Liver (tissue), 9 donors: ENCODE results near the gene VIPR2. TPM values are rescaled to one million over a fixed set of nuclear protein-coding genes. Genes with fewer than 3 reads are reported as not detected.

Source experiments
- DNase-seq: peaks from one replicate; pipeline ENCODE4 v3.0.0-alpha.2; 2017; ENCODE audit warnings: low spot score
- H3K27ac ChIP-seq, 2 donors: one replicate each; pipeline ENCODE4 v1.7.0; 2013; ENCODE audit warnings: inconsistent platforms in 2 of 2, low read length in 2 of 2, control low read depth in 1 of 2, low read depth in 1 of 2, mild to moderate bottlenecking in 1 of 2
- H3K27me3 ChIP-seq, 4 donors: one replicate each; pipeline versions ENCODE4 v1.6.1 to v1.7.0; 2013; ENCODE audit warnings: low read length in 3 of 4, inconsistent platforms in 1 of 4, mild to moderate bottlenecking in 1 of 4, moderate library complexity in 1 of 4; ENCODE audit not compliant: control insufficient read depth in 4 of 4, insufficient read depth in 4 of 4
- H3K36me3 ChIP-seq, 4 donors: one replicate each; pipeline versions ENCODE4 v1.6.1 to v1.7.0; 2013; ENCODE audit warnings: low read length in 3 of 4, mild to moderate bottlenecking in 3 of 4, low read depth in 1 of 4, moderate library complexity in 1 of 4; ENCODE audit not compliant: control insufficient read depth in 4 of 4, insufficient read depth in 3 of 4
- H3K4me1 ChIP-seq, 4 donors: one replicate each; pipeline versions ENCODE4 v1.6.1 to v1.7.0; 2013; ENCODE audit warnings: low read length in 3 of 4, mild to moderate bottlenecking in 3 of 4, moderate library complexity in 1 of 4; ENCODE audit not compliant: control insufficient read depth in 4 of 4, insufficient read depth in 4 of 4
- H3K4me3 ChIP-seq, 3 donors: one replicate each; pipeline versions ENCODE4 v1.6.1 to v1.7.0; 2013; ENCODE audit warnings: low read length in 3 of 3, control low read depth in 1 of 3, low read depth in 1 of 3, mild to moderate bottlenecking in 1 of 3
- H3K9ac ChIP-seq, 2 donors: one replicate each; pipeline ENCODE4 v1.7.0; 2013; ENCODE audit warnings: low read length in 2 of 2, mild to moderate bottlenecking in 2 of 2, moderate library complexity in 2 of 2, control low read depth in 1 of 2, low read depth in 1 of 2
- H3K9me3 ChIP-seq, 4 donors: one replicate each; pipeline versions ENCODE4 v1.6.1 to v1.7.0; 2013; ENCODE audit warnings: low read length in 3 of 4; ENCODE audit not compliant: control insufficient read depth in 4 of 4
- FOXA1 ChIP-seq: IDR thresholded peaks from 2 replicates; pipeline ENCODE4 v1.6.1; 2016; ENCODE audit warnings: antibody characterized with exemption
- FOXA2 ChIP-seq: IDR thresholded peaks from 2 replicates; pipeline ENCODE4 v1.6.1; 2016; ENCODE audit warnings: antibody characterized with exemption
- GABPA ChIP-seq, 2 donors: IDR thresholded peaks in 1 of 2; conservative IDR thresholded peaks in 1 of 2; 2 replicates each; pipeline ENCODE4 v1.6.1; 2016; ENCODE audit warnings: antibody characterized with exemption in 2 of 2, mild to moderate bottlenecking in 1 of 2, moderate library complexity in 1 of 2
- HNF4A ChIP-seq, 2 donors: conservative IDR thresholded peaks; 2 replicates each; pipeline ENCODE4 v1.6.1; 2016; ENCODE audit warnings: antibody characterized with exemption in 2 of 2, mild to moderate bottlenecking in 2 of 2
- HNF4G ChIP-seq: IDR thresholded peaks from 2 replicates; pipeline ENCODE4 v1.6.1; 2016; ENCODE audit warnings: antibody characterized with exemption
- JUND ChIP-seq, 2 donors: IDR thresholded peaks; 2 replicates each; pipeline ENCODE4 v1.6.1; 2016; ENCODE audit warnings: antibody characterized with exemption in 2 of 2
- NR2F2 ChIP-seq: IDR thresholded peaks from 2 replicates; pipeline ENCODE4 v1.6.1; 2016; ENCODE audit warnings: antibody characterized with exemption
- RAD21 ChIP-seq, 2 donors: IDR thresholded peaks; 2 replicates each; pipeline ENCODE4 v1.6.1; 2016; ENCODE audit warnings: antibody characterized with exemption in 2 of 2, mild to moderate bottlenecking in 2 of 2
- RXRA ChIP-seq, 2 donors: IDR thresholded peaks; 2 replicates each; pipeline ENCODE4 v1.6.1; 2017 to 2018; ENCODE audit warnings: antibody characterized with exemption in 2 of 2, mild to moderate bottlenecking in 1 of 2
- SP1 ChIP-seq: IDR thresholded peaks from 2 replicates; pipeline ENCODE4 v1.6.1; 2018; ENCODE audit warnings: antibody characterized with exemption, mild to moderate bottlenecking
- YY1 ChIP-seq: IDR thresholded peaks from 2 replicates; pipeline ENCODE4 v1.6.1; 2016; ENCODE audit warnings: antibody characterized with exemption, mild to moderate bottlenecking
- WGBS: extraction: QIAGEN DNeasy Blood & Tissue Kit; methylation state at CpG from one replicate; pipeline ENCODE4 v1.1.7; 2013; 5-methylcytosine and 5-hydroxymethylcytosine counted together
- polyA plus RNA-seq, 2 donors: library from polyadenylated mRNA; stranded (reverse) in 1 of 2; unstranded in 1 of 2; fragments of 200-250 nt in 1 of 2; fragments of >200 nt in 1 of 2; fragmentation: Nextera tagmentation in 1 of 2; extraction: Ambion mirVana in 1 of 2; gene quantifications; one replicate each; pipeline versions ENCODE4 v1.2.1 to v1.2.3, GENCODE V29; 2013 to 2015
- total RNA-seq, 2 donors: library from RNA; depleted of rRNA; stranded (reverse); fragments of >200 nt; gene quantifications; one replicate each; pipeline ENCODE4 v1.2.3, GENCODE V29; 2014
- TF ChIP-seq, protein P1 (sequence below): IDR thresholded peaks from 2 replicates; pipeline ENCODE4 v1.6.1; 2016; ENCODE audit warnings: antibody characterized with exemption, mild to moderate bottlenecking
- TF ChIP-seq, protein P2 (sequence below): IDR thresholded peaks from 2 replicates; pipeline ENCODE4 v1.6.1; 2016; ENCODE audit warnings: antibody characterized with exemption
- TF ChIP-seq, protein P3 (sequence below): IDR thresholded peaks from 2 replicates; pipeline ENCODE4 v1.6.1; 2016; ENCODE audit warnings: antibody characterized with exemption
- donor health status: healthy.
- donor health status: healthy.
- donor health status: healthy.
- donor health status: healthy.
- donor health status: healthy.

The VIPR2 gene
- total and polyA plus RNA-seq, 4 donors: 0.05 to 0.17 (median 0.10) TPM; not detected in 1

DNA sequence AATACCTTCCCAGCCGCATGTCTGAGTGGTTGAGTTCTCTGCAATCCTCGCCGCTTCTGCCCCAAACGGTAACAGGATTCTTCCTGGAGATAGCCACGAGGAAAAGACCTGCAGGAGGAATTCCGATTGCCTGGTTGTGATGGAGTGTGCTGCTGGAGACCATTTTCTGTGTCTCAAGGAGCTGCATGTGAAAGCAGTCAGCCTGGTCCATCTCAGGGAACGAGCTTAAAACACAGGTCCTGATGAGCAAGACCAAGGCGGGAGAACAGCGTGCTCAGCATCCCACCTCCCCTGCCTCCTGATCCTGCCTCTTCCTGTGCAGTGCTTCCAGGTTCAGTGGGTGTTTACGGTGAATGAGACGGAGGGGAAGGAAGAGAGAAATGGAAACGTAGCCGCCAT lies 26.5 kb downstream of the VIPR2 start (continued):
- TF ChIP-seq, protein P1, sequence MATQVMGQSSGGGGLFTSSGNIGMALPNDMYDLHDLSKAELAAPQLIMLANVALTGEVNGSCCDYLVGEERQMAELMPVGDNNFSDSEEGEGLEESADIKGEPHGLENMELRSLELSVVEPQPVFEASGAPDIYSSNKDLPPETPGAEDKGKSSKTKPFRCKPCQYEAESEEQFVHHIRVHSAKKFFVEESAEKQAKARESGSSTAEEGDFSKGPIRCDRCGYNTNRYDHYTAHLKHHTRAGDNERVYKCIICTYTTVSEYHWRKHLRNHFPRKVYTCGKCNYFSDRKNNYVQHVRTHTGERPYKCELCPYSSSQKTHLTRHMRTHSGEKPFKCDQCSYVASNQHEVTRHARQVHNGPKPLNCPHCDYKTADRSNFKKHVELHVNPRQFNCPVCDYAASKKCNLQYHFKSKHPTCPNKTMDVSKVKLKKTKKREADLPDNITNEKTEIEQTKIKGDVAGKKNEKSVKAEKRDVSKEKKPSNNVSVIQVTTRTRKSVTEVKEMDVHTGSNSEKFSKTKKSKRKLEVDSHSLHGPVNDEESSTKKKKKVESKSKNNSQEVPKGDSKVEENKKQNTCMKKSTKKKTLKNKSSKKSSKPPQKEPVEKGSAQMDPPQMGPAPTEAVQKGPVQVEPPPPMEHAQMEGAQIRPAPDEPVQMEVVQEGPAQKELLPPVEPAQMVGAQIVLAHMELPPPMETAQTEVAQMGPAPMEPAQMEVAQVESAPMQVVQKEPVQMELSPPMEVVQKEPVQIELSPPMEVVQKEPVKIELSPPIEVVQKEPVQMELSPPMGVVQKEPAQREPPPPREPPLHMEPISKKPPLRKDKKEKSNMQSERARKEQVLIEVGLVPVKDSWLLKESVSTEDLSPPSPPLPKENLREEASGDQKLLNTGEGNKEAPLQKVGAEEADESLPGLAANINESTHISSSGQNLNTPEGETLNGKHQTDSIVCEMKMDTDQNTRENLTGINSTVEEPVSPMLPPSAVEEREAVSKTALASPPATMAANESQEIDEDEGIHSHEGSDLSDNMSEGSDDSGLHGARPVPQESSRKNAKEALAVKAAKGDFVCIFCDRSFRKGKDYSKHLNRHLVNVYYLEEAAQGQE: no peak
- TF ChIP-seq, protein P2, sequence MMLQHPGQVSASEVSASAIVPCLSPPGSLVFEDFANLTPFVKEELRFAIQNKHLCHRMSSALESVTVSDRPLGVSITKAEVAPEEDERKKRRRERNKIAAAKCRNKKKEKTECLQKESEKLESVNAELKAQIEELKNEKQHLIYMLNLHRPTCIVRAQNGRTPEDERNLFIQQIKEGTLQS: no peak
- TF ChIP-seq, protein P3, sequence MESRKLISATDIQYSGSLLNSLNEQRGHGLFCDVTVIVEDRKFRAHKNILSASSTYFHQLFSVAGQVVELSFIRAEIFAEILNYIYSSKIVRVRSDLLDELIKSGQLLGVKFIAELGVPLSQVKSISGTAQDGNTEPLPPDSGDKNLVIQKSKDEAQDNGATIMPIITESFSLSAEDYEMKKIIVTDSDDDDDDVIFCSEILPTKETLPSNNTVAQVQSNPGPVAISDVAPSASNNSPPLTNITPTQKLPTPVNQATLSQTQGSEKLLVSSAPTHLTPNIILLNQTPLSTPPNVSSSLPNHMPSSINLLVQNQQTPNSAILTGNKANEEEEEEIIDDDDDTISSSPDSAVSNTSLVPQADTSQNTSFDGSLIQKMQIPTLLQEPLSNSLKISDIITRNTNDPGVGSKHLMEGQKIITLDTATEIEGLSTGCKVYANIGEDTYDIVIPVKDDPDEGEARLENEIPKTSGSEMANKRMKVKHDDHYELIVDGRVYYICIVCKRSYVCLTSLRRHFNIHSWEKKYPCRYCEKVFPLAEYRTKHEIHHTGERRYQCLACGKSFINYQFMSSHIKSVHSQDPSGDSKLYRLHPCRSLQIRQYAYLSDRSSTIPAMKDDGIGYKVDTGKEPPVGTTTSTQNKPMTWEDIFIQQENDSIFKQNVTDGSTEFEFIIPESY: no peak
- TF ChIP-seq GABPA (IDR thresholded peaks at IDR 0.05 in 1 of 2, conservative IDR thresholded peaks at IDR 0.05 in 1 of 2): no peak

DNA sequence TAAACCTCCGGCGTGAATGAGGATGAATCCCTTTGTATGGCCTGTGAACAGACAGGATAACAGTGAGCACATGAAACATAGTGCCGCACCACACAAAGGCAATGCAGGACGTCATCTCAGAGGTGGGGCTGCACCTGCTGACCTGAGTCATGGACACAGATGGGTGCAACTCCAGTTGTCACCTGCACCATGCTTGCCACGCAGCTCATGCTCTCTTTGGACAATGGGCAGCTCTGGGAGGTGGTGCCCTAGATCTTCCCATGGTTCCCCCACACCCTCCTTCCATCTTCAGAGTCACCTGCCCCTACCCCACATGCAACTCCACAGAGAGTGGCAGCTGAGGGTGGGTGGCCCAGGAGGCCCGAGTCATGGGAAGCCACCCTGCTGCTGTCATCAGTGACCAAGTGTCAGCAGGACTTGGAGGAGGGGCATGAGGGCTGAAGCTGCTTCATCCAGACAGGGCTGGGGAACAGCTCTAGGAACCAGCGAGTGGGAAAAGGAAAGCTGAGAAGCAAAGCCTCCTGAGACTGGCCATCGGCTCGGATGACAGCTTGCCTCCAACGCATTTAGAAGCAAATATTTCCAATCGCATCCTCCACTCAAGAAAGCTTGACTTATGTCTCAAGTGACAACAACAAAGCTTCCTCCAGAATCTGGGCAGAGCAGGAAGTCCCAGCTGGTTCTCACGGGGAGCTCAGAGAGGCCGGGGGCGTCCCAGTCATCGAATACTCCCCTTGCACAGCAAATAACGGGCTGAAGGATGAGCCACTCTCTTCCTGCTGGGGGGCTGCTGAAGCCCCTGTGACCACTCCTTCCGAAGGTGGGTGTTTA lies 27.1 kb downstream of the VIPR2 start:
- Histone ChIP-seq H3K9ac (no peak overlapping the region), H3K4me1 (no peaks in the 10 kb centered on the region), H3K27me3 (peaks cover 0 to 3% (median 1%) of the 10 kb centered on the region in 4 donors), H3K27ac (no peak overlapping the region), H3K9me3 (no peaks in the 10 kb centered on the region), H3K36me3 (no peaks in the 10 kb centered on the region), H3K4me3 (no peak overlapping the region)
- TF ChIP-seq HNF4A (conservative IDR thresholded peaks at IDR 0.05): no peak
- 66% methylated on average over 17 of the region's 17 CpGs for WGBS
- DNase-seq: no peak

DNA sequence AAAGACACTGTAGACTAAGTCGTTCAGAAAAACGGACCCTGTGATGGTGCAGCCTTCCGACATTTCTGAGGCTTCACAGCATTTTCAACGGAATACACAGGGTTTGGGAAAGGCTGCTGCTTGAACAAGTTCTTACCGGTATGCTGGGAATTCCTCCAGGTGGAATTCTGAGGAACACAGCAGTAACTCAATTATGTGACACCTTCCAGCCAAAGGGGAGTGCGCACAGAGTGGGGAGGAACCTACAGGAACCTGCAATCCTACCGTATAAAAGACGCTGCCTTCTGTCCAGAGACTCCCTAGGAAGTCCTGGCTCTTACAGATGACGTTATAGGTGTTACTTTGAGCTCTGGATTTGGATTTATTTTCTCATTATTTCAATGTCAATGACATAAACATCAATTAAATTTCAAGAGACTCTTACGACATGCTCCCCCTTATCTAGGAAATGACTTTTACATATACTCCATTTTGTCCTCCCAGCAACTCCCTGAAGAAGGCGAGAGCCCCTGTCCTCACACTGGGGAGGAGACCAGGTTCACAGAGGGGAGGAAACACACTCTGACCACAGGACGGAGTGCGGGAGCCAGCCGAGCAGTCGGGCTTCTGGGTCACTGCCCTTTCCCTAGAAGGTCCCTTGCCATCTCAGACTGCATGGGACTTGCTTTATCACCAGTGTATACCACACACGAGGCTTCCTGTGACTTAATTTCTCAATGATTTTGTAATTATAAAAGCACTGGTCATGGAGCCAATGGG lies 27.9 kb downstream of the VIPR2 start:
- Histone ChIP-seq H3K4me1 (no peaks in the 10 kb centered on the region), H3K27me3 (peaks cover 0 to 3% (median 0%) of the 10 kb centered on the region in 4 donors), H3K36me3 (no peaks in the 10 kb centered on the region), H3K9ac (no peak overlapping the region), H3K27ac (no peak overlapping the region), H3K9me3 (no peaks in the 10 kb centered on the region), H3K4me3 (no peak overlapping the region)
- WGBS: 72% methylated on average over 16 of the region's 16 CpGs
- no peak for DNase-seq
- TF ChIP-seq, protein P1: no peak
- no peak for TF ChIP-seq JUND (IDR thresholded peaks at IDR 0.05)
- TF ChIP-seq HNF4G: no peak
- TF ChIP-seq, protein P3: no peak
- no peak for TF ChIP-seq FOXA1
- no peak for TF ChIP-seq SP1
- no peak for TF ChIP-seq YY1
- no peak for TF ChIP-seq HNF4A (conservative IDR thresholded peaks at IDR 0.05)
- no peak for TF ChIP-seq RAD21 (IDR thresholded peaks at IDR 0.05)
- no peak for TF ChIP-seq NR2F2
- TF ChIP-seq FOXA2: no peak
- TF ChIP-seq RXRA (IDR thresholded peaks at IDR 0.05): no peak
